ENCODE data around the gene IZUMO4.
"Not testable (repeated sequence)": the region's sequence is repeated elsewhere in the genome, so short reads cannot be mapped to it uniquely, and the experiment has no call there.

Gene IZUMO4

DNA sequence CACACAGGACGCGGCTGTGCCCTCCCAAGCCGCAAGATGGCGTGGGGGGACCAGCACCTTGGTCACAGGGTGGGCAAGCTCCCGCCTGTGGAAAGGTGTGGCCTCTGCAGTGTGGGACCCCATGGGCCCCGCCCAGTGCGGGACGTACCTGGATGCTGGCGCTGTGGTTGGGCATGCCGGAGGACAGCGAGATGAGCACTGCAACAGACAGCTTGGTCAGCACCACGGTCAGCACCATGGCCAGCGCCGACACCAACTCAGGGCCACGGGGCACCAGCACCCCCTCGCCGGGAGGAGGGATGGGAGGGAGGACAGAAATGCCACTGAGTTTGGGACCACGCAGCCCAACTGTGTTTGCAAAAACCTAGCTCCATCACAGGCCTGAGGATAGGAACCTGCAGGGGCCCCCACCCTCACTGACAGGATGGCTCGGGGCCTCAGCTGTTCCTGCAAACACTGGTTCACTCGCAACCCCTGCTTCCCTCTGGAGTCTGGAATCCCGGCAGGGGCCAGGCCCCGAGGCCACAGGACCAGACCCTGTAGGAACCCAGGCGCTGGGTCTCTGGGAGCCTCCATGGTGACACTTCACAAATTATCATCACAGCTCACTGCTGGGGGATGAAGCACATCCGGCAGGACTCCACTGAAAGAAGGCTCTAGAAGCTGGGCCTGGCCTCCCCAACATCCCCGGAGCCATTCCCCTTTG, 27.1 kb downstream of the IZUMO4 start:
- no peak for DNase-seq (ENCODE audit: low read depth in 2 of 2)

DNA sequence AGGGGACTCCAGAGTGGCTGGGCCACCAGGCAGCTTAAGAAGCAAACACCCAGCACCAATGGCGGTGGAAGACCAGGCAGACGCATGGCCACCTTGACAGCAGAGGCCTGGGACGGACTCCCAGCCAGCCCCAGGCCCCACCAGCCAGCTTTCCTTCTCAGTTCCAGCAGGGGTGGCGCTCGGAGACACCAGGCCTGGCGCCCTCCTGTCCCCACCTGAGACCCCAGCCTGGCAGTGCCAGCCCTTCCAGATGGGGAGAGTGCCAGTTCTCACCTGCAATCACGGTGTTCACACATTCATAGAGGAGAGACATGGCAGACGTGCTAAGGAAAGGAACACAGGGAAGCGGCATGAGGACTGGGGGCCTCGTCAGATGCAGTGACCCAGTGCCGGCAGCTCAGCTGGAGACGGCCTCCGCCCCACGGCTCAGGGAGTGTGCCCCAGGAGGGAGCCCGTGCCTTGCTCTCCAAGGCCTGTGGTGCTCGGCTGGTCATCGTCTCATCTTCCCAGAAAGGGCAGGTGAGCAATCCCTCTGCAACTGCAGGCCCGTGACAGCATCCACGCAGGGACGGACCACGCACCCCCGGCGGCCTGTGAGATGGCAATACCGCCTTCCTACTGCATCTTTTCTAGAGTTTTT, 30.3 kb downstream of the IZUMO4 start:
- DNase-seq (ENCODE audit: low read depth in 2 of 2) = no peak

DNA sequence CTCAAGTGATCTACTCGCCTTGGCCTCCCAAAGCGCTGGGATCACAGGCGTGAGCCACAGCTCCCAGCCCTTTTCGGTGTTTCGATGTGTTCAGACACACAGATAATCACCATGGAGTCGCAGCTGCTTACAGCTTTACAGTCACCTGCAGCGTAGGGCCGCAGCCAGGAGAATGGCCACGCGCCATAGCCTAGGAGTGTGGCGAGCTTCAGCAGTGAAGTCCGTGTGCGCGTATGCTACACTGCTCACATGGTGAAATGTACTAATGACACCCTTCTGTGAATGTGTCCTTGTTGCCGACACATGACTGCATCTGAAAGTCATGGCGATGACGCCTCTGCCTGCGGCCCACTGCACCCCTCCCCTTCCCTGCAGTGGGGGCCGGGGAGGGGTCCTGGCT, 31.0 kb downstream of the IZUMO4 start:
- no peak for DNase-seq (ENCODE audit: low read depth in 2 of 2)

DNA sequence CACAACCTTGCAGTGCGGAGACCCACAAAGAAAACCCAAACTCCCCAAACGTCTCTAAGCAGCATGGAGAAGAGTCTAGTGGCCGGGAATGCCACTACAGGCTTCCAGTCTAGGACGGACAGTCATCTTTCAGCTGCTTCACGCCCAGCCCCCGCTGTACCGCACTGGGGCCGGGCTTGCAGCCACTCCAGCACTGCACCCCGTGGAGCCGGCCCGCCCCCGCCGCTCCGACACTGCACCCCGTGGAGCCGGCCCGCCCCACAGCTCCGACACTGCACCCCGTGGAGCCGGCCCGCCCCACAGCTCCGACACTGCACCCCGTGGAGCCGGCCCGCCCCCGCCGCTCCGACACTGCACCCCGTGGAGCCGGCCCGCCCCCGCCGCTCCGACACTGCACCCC, 31.5 kb downstream of the IZUMO4 start:
- DNase-seq (ENCODE audit: low read depth in 2 of 2) = not testable (repeated sequence)

DNA sequence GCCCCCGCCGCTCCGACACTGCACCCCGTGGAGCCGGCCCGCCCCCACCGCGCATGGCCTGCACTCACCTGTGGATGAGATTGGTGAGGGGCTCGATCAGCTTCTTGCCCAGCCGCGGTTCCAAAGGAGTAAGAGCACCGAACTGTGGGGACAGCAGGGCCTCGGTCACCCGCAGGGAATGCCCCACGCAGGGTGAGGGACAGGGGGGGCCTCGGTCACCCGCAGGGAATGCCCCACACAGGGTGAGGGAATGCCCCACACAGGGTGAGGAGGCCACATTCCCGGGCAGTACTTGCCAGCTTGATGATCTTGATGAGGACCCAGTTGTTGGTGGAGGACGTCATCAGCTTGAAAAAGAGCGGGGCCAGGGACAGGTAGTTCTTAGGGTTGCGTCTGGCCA, 32.3 kb downstream of the IZUMO4 start:
- no peak for DNase-seq (ENCODE audit: low read depth in 2 of 2)

DNA sequence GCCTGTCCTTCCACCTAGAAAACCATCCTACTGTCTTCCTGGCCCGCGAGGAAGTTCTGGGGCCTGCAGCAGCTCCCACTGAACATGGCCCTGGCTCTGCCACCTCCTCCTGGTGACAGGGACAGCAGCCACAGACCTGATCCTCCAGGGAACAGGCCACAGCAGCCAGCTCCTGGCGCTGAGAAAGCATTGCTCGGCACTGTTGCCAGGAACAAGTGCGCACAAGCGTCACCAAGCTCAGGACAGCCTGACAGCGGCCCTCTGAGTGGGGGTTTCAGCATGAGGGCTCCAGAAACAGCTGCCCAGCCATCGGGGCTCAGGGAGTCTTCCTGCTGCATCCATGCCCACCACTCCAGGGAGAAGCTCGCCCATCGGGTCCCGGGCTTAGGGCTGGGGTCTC, 32.8 kb downstream of the IZUMO4 start:
- DNase-seq (ENCODE audit: low read depth in 2 of 2) = no peak

DNA sequence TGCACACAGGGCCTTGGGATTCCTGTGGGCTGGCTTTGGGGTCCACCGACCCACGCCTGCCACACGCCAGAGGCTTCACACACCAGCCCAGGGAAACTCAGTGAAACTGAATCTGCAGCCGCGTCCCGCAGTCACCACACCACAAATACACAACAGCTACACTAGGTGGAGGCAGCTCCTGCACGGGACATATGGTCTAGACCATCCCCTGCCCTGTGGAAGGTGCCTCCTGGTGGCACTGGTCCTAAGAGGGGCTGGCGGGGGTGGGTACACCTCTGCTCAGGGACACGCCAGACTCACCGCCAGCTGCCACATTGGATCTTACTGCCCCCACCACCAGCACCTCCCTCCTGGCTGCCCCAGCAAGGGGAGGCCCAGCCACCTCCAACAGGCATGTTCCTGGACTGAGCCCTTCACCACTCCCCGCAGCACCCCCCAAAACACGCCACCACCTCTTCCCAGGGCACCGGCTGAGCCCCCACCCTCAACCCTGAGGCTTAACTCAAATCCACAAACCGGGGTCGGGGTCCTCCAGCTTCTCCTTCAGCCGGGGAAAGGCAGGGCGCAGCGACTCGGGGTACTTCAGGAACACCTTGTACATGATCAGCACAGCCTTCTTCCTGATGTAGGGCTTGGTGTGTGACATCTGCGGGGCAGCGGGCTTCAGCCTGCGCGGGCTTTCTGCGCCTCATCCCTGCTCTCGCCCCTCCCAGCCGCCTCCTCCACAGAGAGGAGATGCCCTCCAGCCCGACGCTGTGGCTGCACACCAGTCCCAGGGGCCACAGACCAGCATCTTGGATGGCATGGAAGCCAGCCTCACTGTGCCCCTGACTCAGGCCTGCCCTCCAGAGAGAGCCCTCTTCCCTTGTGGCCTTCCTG, 33.4 kb downstream of the IZUMO4 start:
- no peak for DNase-seq (ENCODE audit: low read depth in 2 of 2)

DNA sequence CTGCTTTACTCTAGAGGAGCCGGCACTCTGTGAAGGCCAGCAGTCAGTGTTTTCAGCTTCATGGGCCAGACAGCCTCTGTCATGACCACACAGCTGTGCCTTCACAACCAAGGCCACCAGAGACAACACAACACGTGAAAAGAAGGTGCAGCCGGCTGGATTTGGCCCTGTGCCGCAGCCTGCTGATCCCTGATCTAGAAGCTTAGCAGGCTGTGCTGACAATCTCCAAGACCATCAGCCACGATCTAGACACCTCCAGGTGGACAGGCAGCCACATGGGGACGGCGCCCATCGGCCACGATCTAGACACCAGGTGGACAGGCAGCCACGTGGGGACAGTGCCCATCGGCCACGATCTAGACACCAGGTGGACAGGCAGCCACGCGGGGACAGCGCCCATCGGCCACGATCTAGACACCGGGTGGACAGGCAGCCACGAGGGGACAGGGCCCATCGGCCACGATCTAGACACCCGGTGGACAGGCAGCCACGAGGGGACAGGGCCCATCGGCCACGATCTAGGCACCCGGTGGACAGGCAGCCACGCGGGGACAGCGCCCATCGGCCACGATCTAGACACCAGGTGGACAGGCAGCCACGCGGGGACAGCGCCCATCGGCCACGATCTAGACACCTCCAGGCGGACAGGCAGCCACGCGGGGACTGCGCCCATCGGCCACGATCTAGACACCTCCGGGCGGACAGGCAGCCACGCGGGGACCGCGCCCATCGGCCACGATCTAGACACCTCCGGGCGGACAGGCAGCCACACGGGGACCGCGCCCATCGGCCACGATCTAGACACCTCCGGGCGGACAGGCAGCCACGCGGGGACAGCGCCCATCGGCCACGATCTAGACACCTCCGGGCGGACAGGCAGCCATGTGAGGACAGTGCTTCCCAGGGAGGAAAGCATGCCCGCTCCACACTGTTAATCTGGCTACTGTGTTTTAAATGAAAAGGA, 34.6 kb downstream of the IZUMO4 start:
- not testable (repeated sequence) for DNase-seq (ENCODE audit: low read depth in 2 of 2)

DNA sequence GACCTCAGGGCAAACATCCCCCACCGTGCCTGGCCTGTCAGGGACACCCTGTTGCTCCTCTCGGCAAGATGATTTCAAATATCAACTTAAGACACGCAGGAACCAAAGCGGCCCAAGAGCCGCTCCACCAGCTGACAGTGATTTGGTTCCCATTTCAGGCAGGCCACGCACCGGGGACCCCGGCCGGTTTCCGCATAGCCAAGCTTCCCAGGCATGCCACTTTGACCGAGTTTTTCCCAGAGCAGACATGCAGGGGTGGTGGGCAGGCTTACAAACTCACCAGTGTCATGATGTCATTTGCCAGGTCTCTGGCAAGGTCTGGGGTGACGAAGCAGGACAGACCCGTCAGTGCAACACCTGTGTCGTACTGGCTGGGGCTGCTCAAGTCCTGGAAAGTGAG, 35.5 kb downstream of the IZUMO4 start:
- DNase-seq (ENCODE audit: low read depth in 2 of 2) = no peak

DNA sequence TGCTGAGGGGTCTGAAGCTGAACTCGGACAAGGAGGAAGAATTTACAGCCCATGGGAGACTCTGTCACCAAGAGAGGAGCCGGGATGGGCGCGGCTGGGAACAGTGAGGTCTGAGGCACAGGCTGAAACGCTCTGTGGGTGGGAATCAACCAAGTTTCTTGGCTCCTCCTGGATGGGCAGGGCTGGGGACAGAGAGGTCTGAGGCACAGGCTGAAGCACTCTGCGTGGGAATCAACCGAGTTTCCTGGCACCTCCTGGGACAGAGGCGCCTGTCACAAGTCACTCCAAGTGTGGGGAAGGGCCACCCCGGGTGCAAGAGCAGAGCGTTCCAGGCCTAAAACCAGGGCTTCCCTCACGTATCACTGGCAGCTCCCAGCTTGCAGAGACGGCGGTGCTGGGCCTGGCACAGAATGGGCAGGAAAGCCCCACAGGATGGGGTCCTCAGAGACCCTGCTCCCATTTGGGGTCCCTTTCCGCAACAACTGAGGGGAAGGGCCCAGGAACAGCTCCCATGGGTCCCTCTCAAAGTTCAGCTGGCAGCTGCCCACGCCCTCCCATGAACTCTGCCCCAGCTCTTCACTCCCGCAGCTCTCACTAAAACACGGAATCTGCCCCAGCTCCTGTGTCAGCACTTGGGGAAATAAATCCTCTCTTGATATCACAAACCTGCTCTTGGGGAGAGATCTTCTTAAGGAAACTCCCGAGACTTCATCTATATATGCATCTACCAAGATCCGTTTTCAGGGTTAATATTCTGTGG, 36.2 kb downstream of the IZUMO4 start:
- no peak for DNase-seq (ENCODE audit: low read depth in 2 of 2)

DNA sequence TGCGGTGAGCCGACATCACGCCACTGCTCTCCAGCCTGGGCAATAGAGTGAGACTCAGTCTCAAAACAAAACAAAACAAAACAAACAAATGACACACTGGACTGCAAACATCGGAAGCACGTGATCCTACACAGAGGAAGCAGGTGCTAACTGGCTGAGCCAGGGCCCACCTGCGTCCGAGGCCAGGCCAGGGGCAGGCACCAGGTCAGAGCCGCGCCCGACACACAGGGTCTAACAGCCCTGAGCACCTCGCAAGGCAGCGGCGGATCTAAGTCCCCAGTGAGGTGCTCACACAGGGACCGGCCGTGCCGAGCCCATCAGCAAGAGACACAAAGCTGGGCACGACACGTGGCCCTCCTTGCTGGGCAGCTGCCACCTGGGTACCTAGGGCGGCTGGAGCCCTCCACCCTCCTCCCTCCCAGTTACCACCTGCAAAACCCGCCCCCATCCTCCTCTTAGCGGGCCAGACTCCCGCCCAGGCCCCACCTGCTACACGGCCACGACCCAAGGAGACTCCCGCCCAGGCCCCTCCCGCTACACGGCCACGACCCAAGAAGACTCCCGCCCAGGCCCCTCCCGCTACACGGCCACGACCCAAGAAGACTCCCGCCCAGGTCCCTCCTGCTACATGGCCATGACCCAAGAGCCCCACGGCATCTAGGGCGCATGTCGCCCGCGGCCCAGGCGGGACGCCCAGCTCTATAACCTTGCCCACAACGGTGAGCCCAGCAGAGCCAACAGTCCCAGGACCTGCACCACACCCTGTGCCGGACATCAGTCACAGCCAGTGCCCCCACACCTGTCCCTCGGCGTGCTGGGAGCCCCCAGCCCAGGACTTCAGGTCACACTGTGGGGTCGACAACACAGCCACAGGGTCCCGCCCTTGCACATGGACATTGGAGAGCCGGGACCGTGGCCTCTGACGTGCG, 39.0 kb downstream of the IZUMO4 start:
- no peak for DNase-seq (ENCODE audit: low read depth in 2 of 2)

DNA sequence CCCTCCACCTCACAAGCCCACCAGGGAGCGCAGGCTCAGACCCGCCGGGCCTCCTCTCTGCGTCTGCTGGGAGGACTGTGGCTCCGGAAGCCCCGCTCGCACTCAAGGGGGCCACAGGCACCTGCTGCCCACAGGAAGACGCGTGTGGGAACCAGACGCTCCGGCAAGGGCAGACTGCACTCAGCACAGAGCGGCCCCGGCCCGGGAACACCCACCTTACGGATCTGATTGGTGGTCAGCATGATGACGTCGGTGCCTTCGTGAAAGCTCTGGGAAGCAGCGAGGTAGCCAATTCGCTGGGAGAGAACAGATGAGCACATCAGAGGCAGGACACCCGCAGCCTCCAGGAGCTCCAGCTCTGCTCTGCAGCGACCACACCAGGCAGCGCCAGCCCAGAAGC, 40.1 kb downstream of the IZUMO4 start:
- DNase-seq (ENCODE audit: low read depth in 2 of 2) = no peak

DNA sequence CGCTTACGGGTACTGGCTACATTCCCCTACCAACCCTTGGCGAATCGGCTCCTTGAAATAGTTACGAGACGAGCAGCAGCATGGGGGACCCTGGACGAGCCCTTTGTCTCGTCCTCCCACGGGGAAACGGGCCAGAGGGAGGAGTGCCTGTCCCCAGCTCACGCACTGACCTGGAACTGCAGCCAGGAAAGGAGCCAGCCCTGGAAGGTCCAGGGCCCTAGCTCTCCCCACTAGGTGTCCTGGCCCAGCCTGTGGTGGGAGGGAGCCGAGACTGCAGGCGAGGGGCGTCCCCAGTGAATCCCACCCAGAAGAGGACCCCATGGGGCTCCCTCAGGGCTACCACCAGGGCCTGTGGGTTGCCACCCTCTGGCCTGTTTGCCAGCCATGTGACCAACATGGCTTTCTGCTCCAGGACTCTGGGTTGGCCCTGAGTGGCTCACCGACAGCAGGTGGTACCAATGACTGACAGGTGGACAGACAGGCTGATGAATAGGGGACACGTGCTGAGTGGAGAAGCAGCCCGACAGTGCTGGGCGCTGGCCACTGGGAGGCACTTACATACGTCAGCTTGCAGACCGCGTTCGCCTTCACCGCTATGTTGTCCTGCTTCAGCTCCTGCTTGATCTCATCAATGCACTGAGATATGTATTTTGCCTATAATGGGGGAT, 41.5 kb downstream of the IZUMO4 start:
- DNase-seq (ENCODE audit: low read depth in 2 of 2) = no peak

DNA sequence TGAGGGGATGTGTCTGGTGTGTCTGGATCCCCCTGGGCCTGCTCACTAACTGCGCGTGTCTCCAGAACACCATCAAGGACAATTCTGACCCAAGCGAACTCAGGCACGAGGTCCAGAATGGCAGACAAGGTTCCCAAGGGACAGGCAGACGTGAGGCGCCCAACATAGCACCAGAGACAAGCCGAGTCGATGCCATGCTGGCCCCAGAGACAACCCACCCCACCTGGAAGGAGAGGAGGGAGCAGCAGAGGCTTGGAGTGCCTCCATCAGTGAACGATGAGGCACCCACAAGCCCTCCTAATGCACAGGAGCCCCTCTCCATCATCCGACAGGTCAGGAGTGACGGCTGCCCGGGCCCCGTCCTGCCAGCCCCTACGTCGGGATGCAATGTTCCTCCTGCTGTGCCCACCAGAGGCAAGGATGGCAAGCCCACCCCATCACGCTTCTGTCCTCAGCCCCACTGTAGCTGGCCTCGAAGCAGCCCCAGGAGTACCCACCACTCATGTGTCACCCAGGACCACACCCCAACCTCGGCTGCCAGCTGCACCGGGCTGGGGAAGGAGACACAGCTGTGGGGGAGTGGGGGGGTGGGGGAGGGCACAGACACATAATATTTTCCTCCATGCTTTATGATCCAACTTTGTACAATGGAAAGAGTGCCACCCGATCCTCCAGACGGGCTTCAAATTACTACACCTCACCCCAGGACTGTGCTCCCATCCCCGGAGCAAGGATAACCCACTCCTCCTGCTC, 42.8 kb downstream of the IZUMO4 start:
- no peak for DNase-seq (ENCODE audit: low read depth in 2 of 2)

DNA sequence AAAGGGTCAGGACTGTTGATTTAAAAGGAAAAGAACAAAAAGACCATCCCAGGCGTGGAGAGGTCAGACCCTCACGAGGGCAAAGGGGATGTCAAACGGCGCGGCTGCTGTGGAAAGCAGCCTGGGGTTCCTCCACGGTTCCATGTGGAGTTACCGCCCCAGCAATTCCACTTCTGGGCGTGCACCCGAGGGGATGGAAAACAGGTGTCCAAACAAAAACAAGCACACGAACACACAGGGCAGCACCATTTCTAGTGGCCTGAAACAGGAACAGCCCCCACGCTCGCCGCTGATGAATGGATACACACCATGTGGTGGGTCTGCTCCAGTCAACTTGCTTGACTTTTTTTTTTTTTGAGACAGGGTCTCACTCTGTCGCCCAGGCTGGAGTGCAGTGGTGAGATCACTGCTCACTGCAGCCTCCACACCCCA, 43.4 kb downstream of the IZUMO4 start:
- no peak for DNase-seq (ENCODE audit: low read depth in 2 of 2)

DNA sequence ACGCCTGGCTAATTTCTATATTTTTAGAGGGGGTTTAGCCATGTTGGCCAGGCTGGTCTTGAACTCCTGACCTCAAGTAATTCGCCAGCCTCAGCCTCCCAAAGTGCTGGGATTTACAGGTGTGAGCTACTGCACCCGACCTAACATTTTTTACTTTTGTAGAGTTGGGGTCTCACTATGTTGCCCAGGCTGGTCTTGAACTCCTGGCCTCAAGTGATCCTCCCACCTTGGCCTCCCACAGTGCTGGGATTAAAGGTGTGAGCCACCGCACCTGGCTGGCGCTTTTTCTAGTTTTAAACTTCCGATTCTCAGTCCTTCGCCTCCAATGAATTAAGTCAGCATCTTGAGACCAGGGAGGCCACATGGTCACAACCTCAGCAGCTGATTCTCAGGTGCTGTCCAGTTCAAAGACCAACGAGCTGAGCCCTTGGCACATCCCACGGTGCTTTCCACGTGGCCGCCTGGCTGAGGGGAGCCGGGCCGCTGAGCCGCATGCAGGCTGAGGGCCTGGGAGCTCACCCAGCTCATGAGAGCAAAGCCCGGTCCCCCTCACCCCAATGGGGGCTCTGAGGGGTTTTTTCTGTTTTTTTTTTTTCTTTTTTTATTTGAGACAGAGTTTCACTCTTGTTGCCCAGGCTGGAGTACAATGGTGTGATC, 45.6 kb downstream of the IZUMO4 start:
- DNase-seq (ENCODE audit: low read depth in 2 of 2) = no peak

DNA sequence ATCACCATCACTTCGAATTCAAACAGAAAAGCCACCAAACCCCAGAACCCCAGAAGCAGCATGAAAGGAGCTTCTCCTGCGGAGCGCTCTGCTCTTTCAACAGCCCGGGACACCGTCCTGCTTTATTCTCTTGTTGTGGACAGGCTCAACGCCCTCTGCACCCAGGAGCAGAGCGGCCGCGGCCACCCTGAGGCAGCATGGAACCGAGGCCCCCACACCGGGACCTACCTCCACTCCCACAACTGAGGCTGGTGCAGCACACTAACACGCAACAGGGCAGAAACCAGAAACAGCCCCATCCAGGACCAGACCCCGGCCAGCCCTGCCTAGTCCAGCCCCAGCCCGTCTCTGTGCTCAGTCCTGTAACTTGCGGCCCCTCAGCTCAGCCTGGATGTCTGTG, 47.5 kb downstream of the IZUMO4 start:
- no peak for DNase-seq (ENCODE audit: low read depth in 2 of 2)

DNA sequence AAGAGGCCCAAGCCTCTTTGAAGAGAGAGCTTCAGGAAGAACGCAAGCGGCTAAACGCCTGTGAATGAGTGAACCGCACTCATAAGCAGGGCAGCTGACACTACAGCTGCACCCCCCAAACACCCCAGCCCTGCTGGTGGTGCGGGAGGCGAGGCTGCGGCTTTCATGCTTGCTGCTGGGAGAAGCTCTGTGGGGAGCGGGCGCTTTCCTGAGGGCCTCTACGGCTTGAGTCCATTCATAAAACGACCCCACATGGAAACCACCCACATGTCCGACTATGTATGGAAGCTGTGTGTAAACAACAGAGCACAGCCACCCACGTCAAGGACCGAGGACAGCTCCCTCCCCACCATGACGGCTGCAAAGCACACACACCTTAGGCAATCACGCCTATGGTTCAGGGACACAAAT, 49.1 kb downstream of the IZUMO4 start:
- no peak for DNase-seq (ENCODE audit: low read depth in 2 of 2)

Measured in stimulated activated CD4-positive, alpha-beta T cell treated with anti-CD3 and anti-CD28 coated beads, Interleukin-15, amount 100 ng/mL, for 48 hours (primary cell).